Activated naive CD4-positive, alpha-beta T cell treated with anti-CD3 and anti-CD28 coated beads for 36 hours (primary cell): ENCODE measurements around the gene SLC13A4. TPM values are rescaled to one million over a fixed set of nuclear protein-coding genes. Genes with fewer than 3 reads are reported as not detected.
"Not testable (repeated sequence)": the region's sequence is repeated elsewhere in the genome, so short reads cannot be mapped to it uniquely, and the experiment has no call there.

Experiments
- CTCF ChIA-PET: fragments of 350-600 bp; sonication (Branson Sonifier 250); formaldehyde crosslinking; loops from one replicate; lab custom pipeline; 2021; ENCODE audit warnings: antibody characterized with exemption; lab: Charles Lee
- DNase-seq: peaks from one replicate; pipeline ENCODE4 v3.0.0-alpha.2; 2020
- H3K27ac Mint-ChIP-seq: one replicate; pipeline ENCODE4 v1.8.0; 2021; ENCODE audit warnings: mild to moderate bottlenecking, mixed read lengths
- H3K27me3 Mint-ChIP-seq: one replicate; pipeline ENCODE4 v1.8.0; 2021; ENCODE audit warnings: low read depth, mixed read lengths
- H3K36me3 Mint-ChIP-seq: one replicate; pipeline ENCODE4 v1.8.0; 2021; ENCODE audit warnings: low read depth, mixed read lengths
- H3K4me1 Mint-ChIP-seq: one replicate; pipeline ENCODE4 v1.8.0; 2021; ENCODE audit warnings: low read depth, mixed read lengths
- H3K4me3 Mint-ChIP-seq: one replicate; pipeline ENCODE4 v1.8.0; 2021; ENCODE audit warnings: mild to moderate bottlenecking, moderate library complexity, mixed read lengths
- H3K9me3 Mint-ChIP-seq: one replicate; pipeline ENCODE4 v1.8.0; 2021; ENCODE audit warnings: mixed read lengths
- intact Hi-C: fragments of 100-400 bp; cut with micrococcal nuclease; formaldehyde crosslinking; loops from one replicate; pipeline ENCODE4 v1.15.1; 2023
- total RNA-seq, 2 experiments: library from RNA; stranded (reverse); gene quantifications; one replicate each; pipeline ENCODE4 v1.2.3, GENCODE V29; 2021

The SLC13A4 gene
- total RNA-seq, 2 experiments from 2014 or later: not detected

DNA sequence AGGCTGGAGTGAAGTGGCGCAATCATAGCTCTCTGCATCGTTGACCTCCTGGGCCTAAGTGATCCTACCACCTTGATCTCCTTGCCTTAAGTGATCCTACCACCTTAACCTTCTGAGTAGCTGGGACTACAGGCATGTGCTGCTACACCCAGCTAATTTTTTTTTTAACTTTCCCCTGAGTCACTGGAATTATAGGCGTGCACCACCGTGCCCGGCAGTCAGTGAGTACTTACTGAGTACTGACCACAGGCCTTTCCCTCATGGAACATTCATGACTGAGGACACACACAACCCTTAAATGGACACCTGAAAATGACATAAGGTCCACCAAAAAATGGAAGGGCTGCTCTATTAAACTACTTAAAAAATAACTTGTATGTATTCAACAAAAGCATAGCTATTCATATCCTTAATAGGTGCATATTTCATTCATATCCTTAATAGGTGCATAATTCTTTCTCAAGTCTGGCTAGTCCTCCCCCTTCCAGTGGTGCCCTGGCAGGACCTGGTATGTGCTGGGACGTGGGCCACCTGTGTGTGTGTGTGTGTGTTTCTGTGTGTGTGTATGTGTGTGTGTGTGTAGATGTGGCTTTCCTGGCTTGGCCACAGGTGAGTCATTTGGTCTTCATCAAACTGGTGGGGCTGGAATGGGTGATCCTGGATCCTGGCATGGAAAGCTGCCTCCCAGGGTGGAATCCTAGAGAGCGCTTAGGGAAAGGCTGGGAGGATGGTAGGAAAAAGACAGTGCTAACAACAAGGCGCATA is 17.1 kb upstream of the SLC13A4 start:
- H3K4me1 Mint-ChIP-seq: no peaks in the 10 kb centered on the region
- CTCF ChIA-PET: no interaction called here
- DNase-seq: no peak
- no peaks in the 10 kb centered on the region for H3K36me3 Mint-ChIP-seq
- intact Hi-C loops: no loop called here
- no peak overlapping the region for H3K27ac Mint-ChIP-seq
- H3K9me3 Mint-ChIP-seq: no peaks in the 10 kb centered on the region
- peaks cover 2% of the 10 kb centered on the region for H3K27me3 Mint-ChIP-seq
- no peak overlapping the region for H3K4me3 Mint-ChIP-seq

- CTCF ChIA-PET: interaction anchor here (1.5 kb wide), 1 partner anchor 72 kb away, joined by 3 read pairs; no protein-coding TSS in a partner anchor
- Mint-ChIP-seq H3K4me3 (no peak overlapping the region), H3K27ac (no peak overlapping the region), H3K36me3 (no peaks in the 10 kb centered on the region), H3K4me1 (no peaks in the 10 kb centered on the region), H3K27me3 (peaks cover 2% of the 10 kb centered on the region), H3K9me3 (no peaks in the 10 kb centered on the region)
- no peak for DNase-seq
- intact Hi-C loops: no loop called here
These were observed 16.1 kb upstream of the SLC13A4 start for GRCh38 chr7:135743907-135744731.

DNA sequence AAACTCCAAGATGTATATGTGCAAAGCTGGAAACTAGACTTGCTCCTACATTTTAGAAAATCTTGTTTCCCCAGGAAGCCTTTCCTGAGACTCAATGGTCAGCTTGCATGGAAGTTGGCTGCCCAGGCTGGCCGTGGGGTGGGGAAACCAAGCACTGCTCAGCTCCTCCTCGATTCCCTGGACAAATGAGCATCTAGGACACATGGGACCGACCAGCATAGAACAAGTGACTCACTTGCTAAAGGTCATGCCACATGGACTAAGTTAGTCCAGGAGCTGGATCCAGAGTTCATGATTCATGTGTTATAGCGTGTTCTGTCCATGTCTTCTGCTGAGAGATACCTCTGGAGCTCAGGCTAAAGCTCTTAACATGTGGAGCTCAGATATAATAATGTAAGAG is 14.4 kb upstream of the SLC13A4 start:
- no peak for DNase-seq
- intact Hi-C loops: no loop called here
- H3K4me1 Mint-ChIP-seq: no peaks in the 10 kb centered on the region
- no peak overlapping the region for H3K27ac Mint-ChIP-seq
- H3K4me3 Mint-ChIP-seq: no peak overlapping the region
- no peaks in the 10 kb centered on the region for H3K9me3 Mint-ChIP-seq
- no peaks in the 10 kb centered on the region for H3K36me3 Mint-ChIP-seq
- peaks cover 2% of the 10 kb centered on the region for H3K27me3 Mint-ChIP-seq
- CTCF ChIA-PET: interaction anchor here (0.6 kb wide), 3 partner anchors 9 to 463 kb away, joined by 3 read pairs; no protein-coding TSS in a partner anchor

GRCh38 chr7:135741905-135742304 is 13.9 kb upstream of the SLC13A4 start:
- Mint-ChIP-seq H3K4me1 (no peaks in the 10 kb centered on the region), H3K4me3 (no peak overlapping the region), H3K27ac (no peak overlapping the region), H3K9me3 (no peaks in the 10 kb centered on the region), H3K27me3 (peaks cover 2% of the 10 kb centered on the region), H3K36me3 (no peaks in the 10 kb centered on the region)
- DNase-seq: no peak
- CTCF ChIA-PET: interaction anchor here (0.6 kb wide), 4 partner anchors 10 to 462 kb away, joined by 3 read pairs; no protein-coding TSS in a partner anchor
- intact Hi-C loops: no loop called here

GRCh38 chr7:135740889-135741288 is 12.9 kb upstream of the SLC13A4 start:
- Mint-ChIP-seq H3K27ac (no peak overlapping the region), H3K4me1 (no peaks in the 10 kb centered on the region), H3K4me3 (no peak overlapping the region), H3K9me3 (no peaks in the 10 kb centered on the region), H3K27me3 (peaks cover 2% of the 10 kb centered on the region), H3K36me3 (no peaks in the 10 kb centered on the region)
- DNase-seq: no peak
- intact Hi-C loops: no loop called here
- CTCF ChIA-PET: no interaction called here

- H3K27ac Mint-ChIP-seq, H3K4me1 Mint-ChIP-seq, H3K27me3 Mint-ChIP-seq, DNase-seq, intact Hi-C loops, H3K9me3 Mint-ChIP-seq, CTCF ChIA-PET, H3K36me3 Mint-ChIP-seq, H3K4me3 Mint-ChIP-seq: not testable (repeated sequence)
These were observed 9.3 kb upstream of the SLC13A4 start for GRCh38 chr7:135737306-135737647.

DNA sequence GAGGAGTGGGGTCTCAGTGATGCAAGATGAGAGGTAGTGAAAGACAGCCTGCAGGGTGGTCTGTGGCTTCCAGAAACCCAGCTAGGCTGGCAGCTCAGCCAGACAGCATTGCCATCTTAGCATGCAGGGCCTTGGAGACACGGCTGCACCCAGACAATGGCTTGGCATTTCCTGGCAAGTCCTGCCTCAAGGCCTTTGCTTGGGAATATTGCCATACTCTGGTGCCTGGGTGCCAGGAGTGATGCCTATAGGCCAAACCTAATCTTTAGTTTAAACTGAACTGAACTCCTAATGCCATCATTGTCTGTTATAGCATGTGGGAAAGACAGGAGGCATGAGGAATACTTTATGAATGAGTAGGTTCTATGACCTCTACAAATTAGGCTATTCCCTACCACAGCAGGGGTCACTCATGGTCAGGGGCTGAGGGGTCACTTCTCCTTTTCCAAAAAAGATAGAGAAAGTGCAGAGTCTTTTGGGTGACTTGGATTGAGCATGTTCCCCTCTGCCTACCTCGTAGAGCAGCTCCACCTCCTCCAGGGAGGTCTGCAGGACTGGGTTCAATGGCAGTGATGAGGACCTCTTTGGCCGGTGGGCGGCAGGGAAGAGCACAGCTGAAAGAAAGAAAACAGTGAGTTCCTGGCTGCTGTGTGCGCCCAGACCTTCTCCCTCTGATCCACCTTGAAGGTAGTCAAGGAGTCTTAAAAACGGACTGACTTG is 8.8 kb upstream of the SLC13A4 start:
- Mint-ChIP-seq H3K27ac (no peak overlapping the region), H3K4me1 (no peaks in the 10 kb centered on the region), H3K4me3 (no peak overlapping the region), H3K36me3 (no peaks in the 10 kb centered on the region), H3K27me3 (no peaks in the 10 kb centered on the region), H3K9me3 (no peaks in the 10 kb centered on the region)
- intact Hi-C loops: no loop called here
- CTCF ChIA-PET: no interaction called here
- DNase-seq: no peak

DNA sequence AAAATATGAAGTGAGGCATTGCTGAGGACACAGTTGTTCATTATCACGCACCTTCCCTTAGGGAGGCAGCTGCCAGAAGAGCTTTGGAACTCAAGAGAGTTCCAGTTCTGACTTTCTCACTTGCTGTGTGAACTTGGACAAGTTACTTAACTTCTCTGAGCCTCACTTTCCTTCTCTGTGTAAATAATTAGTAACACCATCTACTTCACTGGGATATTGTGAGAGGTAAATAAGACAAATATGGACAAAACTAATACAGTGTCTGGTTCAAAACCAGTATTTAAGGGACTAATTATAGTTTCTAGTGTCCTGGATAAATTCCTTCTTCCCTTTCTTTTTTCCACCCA is 6.3 kb upstream of the SLC13A4 start:
- CTCF ChIA-PET: interaction anchor here (0.9 kb wide), 1 partner anchor 113 kb away, joined by 4 read pairs; no protein-coding TSS in a partner anchor
- no peak overlapping the region for H3K4me3 Mint-ChIP-seq
- intact Hi-C loops: no loop called here
- DNase-seq: no peak
- no peaks in the 10 kb centered on the region for H3K36me3 Mint-ChIP-seq
- H3K4me1 Mint-ChIP-seq: no peaks in the 10 kb centered on the region
- no peak overlapping the region for H3K27ac Mint-ChIP-seq
- no peaks in the 10 kb centered on the region for H3K9me3 Mint-ChIP-seq
- no peaks in the 10 kb centered on the region for H3K27me3 Mint-ChIP-seq

DNA sequence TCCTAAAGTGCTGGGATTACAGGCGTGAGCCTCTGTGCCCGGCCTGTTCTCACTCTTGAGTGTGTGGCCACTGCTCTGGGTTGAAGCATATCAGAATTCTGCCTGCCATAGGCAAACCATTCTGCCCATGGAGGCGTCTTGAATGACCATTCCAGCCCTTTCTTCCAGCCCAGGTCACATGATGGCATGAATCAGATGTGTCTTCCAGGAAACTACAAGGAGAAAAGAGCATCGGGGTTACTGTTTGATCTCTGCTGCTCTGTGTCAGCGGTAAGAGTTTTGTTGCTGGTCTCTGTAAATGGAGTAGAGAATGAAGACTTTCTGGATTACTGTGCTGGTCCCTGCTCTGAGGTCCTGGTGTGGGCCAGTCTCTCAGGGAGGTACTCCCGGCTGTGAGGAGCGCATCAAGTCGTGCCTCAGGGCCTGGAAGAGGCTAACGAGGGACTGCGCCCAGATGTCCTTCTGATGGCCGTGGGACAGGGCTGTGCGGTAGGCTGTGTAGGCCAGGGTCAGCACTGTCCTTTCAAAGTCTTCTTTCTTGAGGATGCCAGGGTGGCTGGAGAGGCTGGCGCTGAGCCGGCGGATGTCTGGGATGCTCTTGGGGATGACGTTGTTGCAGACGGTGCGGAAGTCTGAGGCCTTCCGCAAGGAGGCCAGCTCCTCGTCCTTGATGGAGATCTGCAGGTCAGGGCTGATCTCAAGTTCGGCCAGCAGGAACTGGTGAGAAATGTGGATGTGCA is 5.8 kb upstream of the SLC13A4 start:
- intact Hi-C loops: no loop called here
- H3K9me3 Mint-ChIP-seq: no peaks in the 10 kb centered on the region
- no peak for DNase-seq

GRCh38 chr7:135731131-135731530 is 3.1 kb upstream of the SLC13A4 start:
- H3K27me3 Mint-ChIP-seq: no peaks in the 10 kb centered on the region
- no peaks in the 10 kb centered on the region for H3K36me3 Mint-ChIP-seq
- intact Hi-C loops: no loop called here
- no peaks in the 10 kb centered on the region for H3K9me3 Mint-ChIP-seq
- H3K27ac Mint-ChIP-seq: no peak overlapping the region
- CTCF ChIA-PET: no interaction called here
- H3K4me1 Mint-ChIP-seq: no peaks in the 10 kb centered on the region
- no peak for DNase-seq
- no peak overlapping the region for H3K4me3 Mint-ChIP-seq

More for the DNA sequence above, 5.8 kb upstream of the SLC13A4 start:
- no peak overlapping the region for H3K4me3 Mint-ChIP-seq
- no peaks in the 10 kb centered on the region for H3K4me1 Mint-ChIP-seq
- CTCF ChIA-PET: no interaction called here
- H3K27me3 Mint-ChIP-seq: no peaks in the 10 kb centered on the region
- no peaks in the 10 kb centered on the region for H3K36me3 Mint-ChIP-seq
- no peak overlapping the region for H3K27ac Mint-ChIP-seq

DNA sequence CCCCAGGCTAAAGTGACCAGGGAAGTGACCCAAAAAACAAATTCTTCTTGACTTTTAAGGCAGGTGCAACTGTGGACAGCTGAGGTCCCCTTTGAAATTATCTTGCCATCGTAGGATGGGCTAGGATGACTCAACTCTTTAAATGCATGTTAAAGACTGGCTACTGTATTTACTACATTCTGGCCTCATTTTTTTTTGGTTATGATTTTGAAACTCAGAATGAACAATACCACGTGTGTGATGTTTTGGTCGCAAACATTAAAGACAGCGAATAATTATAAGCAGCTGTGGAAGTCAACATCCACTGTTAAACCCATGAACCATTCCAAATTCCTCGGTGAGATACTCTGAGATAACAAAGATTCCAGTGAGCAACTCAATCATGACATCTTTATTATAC is 1.2 kb upstream of the SLC13A4 start:
- Mint-ChIP-seq H3K4me1 (no peaks in the 10 kb centered on the region), H3K36me3 (no peaks in the 10 kb centered on the region), H3K27me3 (peaks cover 5% of the 10 kb centered on the region), H3K9me3 (no peaks in the 10 kb centered on the region), H3K4me3 (no peak overlapping the region), H3K27ac (no peak overlapping the region)
- no peak for DNase-seq
- CTCF ChIA-PET: interaction anchor here (0.6 kb wide), 1 partner anchor 594 kb away, joined by 3 read pairs; no protein-coding TSS in a partner anchor
- intact Hi-C loops: no loop called here
